Measurements from ENCODE around the gene FHAD1. TPM values are rescaled to one million over a fixed set of nuclear protein-coding genes. Genes with fewer than 3 reads are reported as not detected.

The FHAD1 gene
- total RNA-seq, 1 experiment from 2014 or later: 3.5 TPM

- BruUV-seq (replicated peaks): no TSS peak
- peaks cover 10 to 38% of the 10 kb centered on the region in 2 experiments for H3K4me1 ChIP-seq (ENCODE audit: control insufficient read depth in 1 of 2, insufficient read depth in 2 of 2, low read length in 2 of 2)
- no peak for TF ChIP-seq RAD21 (IDR thresholded peaks at IDR 0.05; ENCODE audit: low read depth)
- TF ChIP-seq, protein P1, sequence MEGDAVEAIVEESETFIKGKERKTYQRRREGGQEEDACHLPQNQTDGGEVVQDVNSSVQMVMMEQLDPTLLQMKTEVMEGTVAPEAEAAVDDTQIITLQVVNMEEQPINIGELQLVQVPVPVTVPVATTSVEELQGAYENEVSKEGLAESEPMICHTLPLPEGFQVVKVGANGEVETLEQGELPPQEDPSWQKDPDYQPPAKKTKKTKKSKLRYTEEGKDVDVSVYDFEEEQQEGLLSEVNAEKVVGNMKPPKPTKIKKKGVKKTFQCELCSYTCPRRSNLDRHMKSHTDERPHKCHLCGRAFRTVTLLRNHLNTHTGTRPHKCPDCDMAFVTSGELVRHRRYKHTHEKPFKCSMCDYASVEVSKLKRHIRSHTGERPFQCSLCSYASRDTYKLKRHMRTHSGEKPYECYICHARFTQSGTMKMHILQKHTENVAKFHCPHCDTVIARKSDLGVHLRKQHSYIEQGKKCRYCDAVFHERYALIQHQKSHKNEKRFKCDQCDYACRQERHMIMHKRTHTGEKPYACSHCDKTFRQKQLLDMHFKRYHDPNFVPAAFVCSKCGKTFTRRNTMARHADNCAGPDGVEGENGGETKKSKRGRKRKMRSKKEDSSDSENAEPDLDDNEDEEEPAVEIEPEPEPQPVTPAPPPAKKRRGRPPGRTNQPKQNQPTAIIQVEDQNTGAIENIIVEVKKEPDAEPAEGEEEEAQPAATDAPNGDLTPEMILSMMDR (IDR thresholded peaks at IDR 0.05 in 2 of 3, conservative IDR thresholded peaks at IDR 0.05 in 1 of 3; ENCODE audit: borderline replicate concordance in 1 of 3, insufficient read depth in 1 of 3, low read depth in 2 of 3, low read length in 2 of 3): no peak
- no peak for TF ChIP-seq TCF7L2 (IDR thresholded peaks at IDR 0.05; ENCODE audit: borderline replicate concordance, extremely low read depth, insufficient read depth, insufficient read length)
- no peak for TF ChIP-seq YY1 (IDR thresholded peaks at IDR 0.05; ENCODE audit: extremely low read depth, insufficient replicate concordance, low read depth, low read length)
- TF ChIP-seq, protein P2, sequence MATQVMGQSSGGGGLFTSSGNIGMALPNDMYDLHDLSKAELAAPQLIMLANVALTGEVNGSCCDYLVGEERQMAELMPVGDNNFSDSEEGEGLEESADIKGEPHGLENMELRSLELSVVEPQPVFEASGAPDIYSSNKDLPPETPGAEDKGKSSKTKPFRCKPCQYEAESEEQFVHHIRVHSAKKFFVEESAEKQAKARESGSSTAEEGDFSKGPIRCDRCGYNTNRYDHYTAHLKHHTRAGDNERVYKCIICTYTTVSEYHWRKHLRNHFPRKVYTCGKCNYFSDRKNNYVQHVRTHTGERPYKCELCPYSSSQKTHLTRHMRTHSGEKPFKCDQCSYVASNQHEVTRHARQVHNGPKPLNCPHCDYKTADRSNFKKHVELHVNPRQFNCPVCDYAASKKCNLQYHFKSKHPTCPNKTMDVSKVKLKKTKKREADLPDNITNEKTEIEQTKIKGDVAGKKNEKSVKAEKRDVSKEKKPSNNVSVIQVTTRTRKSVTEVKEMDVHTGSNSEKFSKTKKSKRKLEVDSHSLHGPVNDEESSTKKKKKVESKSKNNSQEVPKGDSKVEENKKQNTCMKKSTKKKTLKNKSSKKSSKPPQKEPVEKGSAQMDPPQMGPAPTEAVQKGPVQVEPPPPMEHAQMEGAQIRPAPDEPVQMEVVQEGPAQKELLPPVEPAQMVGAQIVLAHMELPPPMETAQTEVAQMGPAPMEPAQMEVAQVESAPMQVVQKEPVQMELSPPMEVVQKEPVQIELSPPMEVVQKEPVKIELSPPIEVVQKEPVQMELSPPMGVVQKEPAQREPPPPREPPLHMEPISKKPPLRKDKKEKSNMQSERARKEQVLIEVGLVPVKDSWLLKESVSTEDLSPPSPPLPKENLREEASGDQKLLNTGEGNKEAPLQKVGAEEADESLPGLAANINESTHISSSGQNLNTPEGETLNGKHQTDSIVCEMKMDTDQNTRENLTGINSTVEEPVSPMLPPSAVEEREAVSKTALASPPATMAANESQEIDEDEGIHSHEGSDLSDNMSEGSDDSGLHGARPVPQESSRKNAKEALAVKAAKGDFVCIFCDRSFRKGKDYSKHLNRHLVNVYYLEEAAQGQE (IDR thresholded peaks at IDR 0.05; ENCODE audit: low read depth): no peak
- TF ChIP-seq MAX (IDR thresholded peaks at IDR 0.05): no peak
- no peak for TF ChIP-seq POLR2AphosphoS5 (IDR thresholded peaks at IDR 0.05; ENCODE audit: low read depth, low read length)
- H3K9me2 ChIP-seq (ENCODE audit: insufficient read depth): no peaks in the 10 kb centered on the region
- RAD21 ChIA-PET (ENCODE audit: low non-redundant PET in 1 of 2, low total read pairs in 2 of 2, uncharacterized antibody in 2 of 2, unreplicated experiment in 2 of 2): no interaction called here
- no peaks in the 10 kb centered on the region for H3K27me3 ChIP-seq (ENCODE audit: insufficient read depth, low read length)
- H3K9ac ChIP-seq (ENCODE audit: low read length): no peak overlapping the region
- no peaks in the 10 kb centered on the region for H3K9me3 ChIP-seq (ENCODE audit: control insufficient read depth in 1 of 2, insufficient read depth in 1 of 2, low read depth in 1 of 2, low read length in 2 of 2)
- CTCF ChIA-PET: interaction anchor here (1.2 kb wide), 1 partner anchor 39 kb away, joined by 3 read pairs; no protein-coding TSS in a partner anchor
- H3K4me2 ChIP-seq (ENCODE audit: low read length): no peak overlapping the region
- intact Hi-C loops (cut with micrococcal nuclease): no loop called here
- POLR2A ChIA-PET: no interaction called here
- H3K36me3 ChIP-seq (ENCODE audit: control insufficient read depth in 1 of 2, insufficient read depth in 2 of 2, low read length in 2 of 2): no peaks in the 10 kb centered on the region
- H4K20me1 ChIP-seq (ENCODE audit: insufficient read depth): no peaks in the 10 kb centered on the region
- DNase-seq (ENCODE audit: low read depth, low spot score): no peak
- no peak for ATAC-seq
- no peaks in the 10 kb centered on the region for H3K79me2 ChIP-seq (ENCODE audit: insufficient read depth, low read length)
- H2AFZ ChIP-seq (ENCODE audit: low read depth, low read length, poor library complexity, severe bottlenecking): no peak overlapping the region
- no peak overlapping the region for H3K4me3 ChIP-seq (replicated peaks in 1 of 2; ENCODE audit: low read depth in 1 of 2, low read length in 2 of 2)
- H3K27ac ChIP-seq (ENCODE audit: low read depth, low read length): no peak overlapping the region
Measured at GRCh38 chr1:15362737-15363128, 115.7 kb downstream of the FHAD1 start.

Measured in HCT116 (cell line).